ENCODE measurements around the gene SEPTIN5. TPM values are rescaled to one million over a fixed set of nuclear protein-coding genes. Genes with fewer than 3 reads are reported as not detected.

SEPTIN5 gene
- total RNA-seq, 1 experiment from 2014 or later, result 2.0 TPM

DNA sequence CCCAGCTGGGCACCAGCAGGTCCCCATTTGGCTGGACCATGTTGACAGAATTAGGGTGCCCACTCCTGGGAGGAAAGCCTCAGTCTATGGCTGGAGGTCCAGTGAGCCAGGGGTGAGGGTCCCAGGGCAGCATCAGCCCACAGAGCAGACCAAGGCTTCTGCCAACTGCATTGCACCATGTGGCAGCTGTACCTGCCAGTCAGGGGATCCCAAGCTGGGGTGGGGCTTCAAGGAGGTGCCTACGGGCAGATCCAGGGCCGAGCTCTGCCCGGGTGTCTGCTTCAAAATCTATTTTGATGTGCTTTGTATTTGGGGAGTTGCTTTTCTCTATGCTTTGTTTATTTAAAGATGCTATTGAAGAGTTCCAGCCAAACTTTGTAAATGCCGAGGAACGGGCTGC, 19.5 kb downstream of the SEPTIN5 start:
- no peak overlapping the region for H3K4me3 Mint-ChIP-seq (ENCODE audit: unreplicated experiment)
- no peaks in the 10 kb centered on the region for H3K4me1 Mint-ChIP-seq (ENCODE audit: insufficient read depth, unreplicated experiment)
- intact Hi-C loops (cut with micrococcal nuclease), result no loop called here
- no peaks in the 10 kb centered on the region for H3K9me3 Mint-ChIP-seq (ENCODE audit: unreplicated experiment)
- no peak overlapping the region for H3K27ac Mint-ChIP-seq (ENCODE audit: low read depth, unreplicated experiment)
- H3K27me3 Mint-ChIP-seq (ENCODE audit: insufficient read depth, unreplicated experiment), result no peaks in the 10 kb centered on the region
- no peak for DNase-seq (ENCODE audit: unreplicated experiment)
- POLR2A ChIA-PET, result interaction anchor here (0.6 kb wide), 1 partner anchor 76 kb away, joined by 3 read pairs; no protein-coding TSS in a partner anchor
- CTCF ChIA-PET, result interaction anchor here (0.6 to 0.8 kb wide), 3 partner anchors 17 to 214 kb away, joined by 3 to 4 read pairs (median 3); no protein-coding TSS in a partner anchor
- TF ChIP-seq, protein P1, sequence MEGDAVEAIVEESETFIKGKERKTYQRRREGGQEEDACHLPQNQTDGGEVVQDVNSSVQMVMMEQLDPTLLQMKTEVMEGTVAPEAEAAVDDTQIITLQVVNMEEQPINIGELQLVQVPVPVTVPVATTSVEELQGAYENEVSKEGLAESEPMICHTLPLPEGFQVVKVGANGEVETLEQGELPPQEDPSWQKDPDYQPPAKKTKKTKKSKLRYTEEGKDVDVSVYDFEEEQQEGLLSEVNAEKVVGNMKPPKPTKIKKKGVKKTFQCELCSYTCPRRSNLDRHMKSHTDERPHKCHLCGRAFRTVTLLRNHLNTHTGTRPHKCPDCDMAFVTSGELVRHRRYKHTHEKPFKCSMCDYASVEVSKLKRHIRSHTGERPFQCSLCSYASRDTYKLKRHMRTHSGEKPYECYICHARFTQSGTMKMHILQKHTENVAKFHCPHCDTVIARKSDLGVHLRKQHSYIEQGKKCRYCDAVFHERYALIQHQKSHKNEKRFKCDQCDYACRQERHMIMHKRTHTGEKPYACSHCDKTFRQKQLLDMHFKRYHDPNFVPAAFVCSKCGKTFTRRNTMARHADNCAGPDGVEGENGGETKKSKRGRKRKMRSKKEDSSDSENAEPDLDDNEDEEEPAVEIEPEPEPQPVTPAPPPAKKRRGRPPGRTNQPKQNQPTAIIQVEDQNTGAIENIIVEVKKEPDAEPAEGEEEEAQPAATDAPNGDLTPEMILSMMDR (IDR thresholded peaks at IDR 0.05; ENCODE audit: unreplicated experiment), result no peak
- H3K36me3 Mint-ChIP-seq (ENCODE audit: insufficient read depth, unreplicated experiment), result no peaks in the 10 kb centered on the region
- no TSS peak for BruUV-seq (replicated peaks)

DNA sequence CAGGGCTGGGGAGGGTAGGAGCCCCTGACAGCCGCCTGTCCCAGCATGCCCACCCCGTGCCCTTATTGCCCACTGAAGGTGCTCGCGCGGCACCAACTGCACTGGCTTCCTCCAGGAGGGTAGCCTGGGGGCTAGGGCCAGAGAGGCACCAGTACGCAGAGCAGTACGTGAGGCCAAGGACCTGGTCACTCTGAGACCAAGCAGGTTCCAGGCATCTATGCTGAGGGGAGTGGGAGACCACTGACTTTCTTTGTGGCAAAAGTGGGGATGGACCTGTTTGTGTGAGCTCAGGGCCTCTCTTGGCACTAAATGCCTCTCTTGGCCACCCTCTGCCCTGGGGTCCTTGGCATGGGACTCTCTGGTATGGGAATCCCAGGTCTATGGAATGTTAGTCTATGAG, 19.9 kb downstream of the SEPTIN5 start:
- BruUV-seq (replicated peaks), result no TSS peak
- ChIA-PET CTCF (interaction anchor here (0.6 to 0.8 kb wide), 3 partner anchors 16 to 214 kb away, joined by 3 to 4 read pairs (median 3); no protein-coding TSS in a partner anchor), POLR2A (interaction anchor here (0.6 kb wide), 1 partner anchor 75 kb away, joined by 3 read pairs; no protein-coding TSS in a partner anchor)
- intact Hi-C loops (cut with micrococcal nuclease), result no loop called here
- DNase-seq (ENCODE audit: unreplicated experiment), result no peak
- Mint-ChIP-seq H3K27me3 (ENCODE audit: insufficient read depth, unreplicated experiment) (no peaks in the 10 kb centered on the region), H3K4me1 (ENCODE audit: insufficient read depth, unreplicated experiment) (no peaks in the 10 kb centered on the region), H3K9me3 (ENCODE audit: unreplicated experiment) (no peaks in the 10 kb centered on the region), H3K4me3 (ENCODE audit: unreplicated experiment) (no peak overlapping the region), H3K27ac (ENCODE audit: low read depth, unreplicated experiment) (no peak overlapping the region), H3K36me3 (ENCODE audit: insufficient read depth, unreplicated experiment) (no peaks in the 10 kb centered on the region)
- TF ChIP-seq, protein P1 (IDR thresholded peaks at IDR 0.05; ENCODE audit: unreplicated experiment), result no peak

DNA sequence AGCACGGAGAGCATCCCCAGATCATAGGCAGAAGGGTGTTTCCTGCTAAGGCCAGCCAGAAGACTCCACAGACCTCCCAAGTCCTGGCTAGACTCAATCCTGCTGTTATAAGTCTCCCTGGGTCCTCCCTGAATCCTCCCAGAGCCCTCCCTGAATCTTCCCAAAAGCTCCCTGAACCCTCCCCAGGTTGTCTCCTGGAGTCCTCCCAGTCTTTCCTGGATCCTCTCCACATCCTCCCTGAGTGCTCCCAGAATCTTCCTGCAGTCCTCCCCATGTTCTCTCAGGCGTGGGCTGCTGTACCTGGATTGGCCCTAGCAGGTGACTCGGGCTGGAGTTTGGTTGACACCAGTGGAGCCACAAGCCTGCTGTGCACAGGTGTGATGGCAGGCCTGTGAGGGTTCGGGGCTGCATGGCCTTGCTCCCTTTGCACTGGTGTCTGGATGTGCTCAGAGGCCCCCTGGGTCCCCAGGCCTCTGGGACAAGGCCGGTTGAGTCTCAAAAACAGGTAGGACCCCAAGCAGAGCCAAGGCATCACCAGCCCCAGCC, 20.6 kb downstream of the SEPTIN5 start:
- Mint-ChIP-seq H3K9me3 (ENCODE audit: unreplicated experiment) (no peaks in the 10 kb centered on the region), H3K4me1 (ENCODE audit: insufficient read depth, unreplicated experiment) (no peaks in the 10 kb centered on the region), H3K27me3 (ENCODE audit: insufficient read depth, unreplicated experiment) (no peaks in the 10 kb centered on the region), H3K4me3 (ENCODE audit: unreplicated experiment) (no peak overlapping the region), H3K27ac (ENCODE audit: low read depth, unreplicated experiment) (no peak overlapping the region), H3K36me3 (ENCODE audit: insufficient read depth, unreplicated experiment) (no peaks in the 10 kb centered on the region)
- BruUV-seq (replicated peaks), result no TSS peak
- ChIA-PET CTCF (no interaction called here), POLR2A (no interaction called here)
- DNase-seq (ENCODE audit: unreplicated experiment), result no peak
- intact Hi-C loops (cut with micrococcal nuclease), result no loop called here
- TF ChIP-seq, protein P1 (IDR thresholded peaks at IDR 0.05; ENCODE audit: unreplicated experiment), result no peak

DNA sequence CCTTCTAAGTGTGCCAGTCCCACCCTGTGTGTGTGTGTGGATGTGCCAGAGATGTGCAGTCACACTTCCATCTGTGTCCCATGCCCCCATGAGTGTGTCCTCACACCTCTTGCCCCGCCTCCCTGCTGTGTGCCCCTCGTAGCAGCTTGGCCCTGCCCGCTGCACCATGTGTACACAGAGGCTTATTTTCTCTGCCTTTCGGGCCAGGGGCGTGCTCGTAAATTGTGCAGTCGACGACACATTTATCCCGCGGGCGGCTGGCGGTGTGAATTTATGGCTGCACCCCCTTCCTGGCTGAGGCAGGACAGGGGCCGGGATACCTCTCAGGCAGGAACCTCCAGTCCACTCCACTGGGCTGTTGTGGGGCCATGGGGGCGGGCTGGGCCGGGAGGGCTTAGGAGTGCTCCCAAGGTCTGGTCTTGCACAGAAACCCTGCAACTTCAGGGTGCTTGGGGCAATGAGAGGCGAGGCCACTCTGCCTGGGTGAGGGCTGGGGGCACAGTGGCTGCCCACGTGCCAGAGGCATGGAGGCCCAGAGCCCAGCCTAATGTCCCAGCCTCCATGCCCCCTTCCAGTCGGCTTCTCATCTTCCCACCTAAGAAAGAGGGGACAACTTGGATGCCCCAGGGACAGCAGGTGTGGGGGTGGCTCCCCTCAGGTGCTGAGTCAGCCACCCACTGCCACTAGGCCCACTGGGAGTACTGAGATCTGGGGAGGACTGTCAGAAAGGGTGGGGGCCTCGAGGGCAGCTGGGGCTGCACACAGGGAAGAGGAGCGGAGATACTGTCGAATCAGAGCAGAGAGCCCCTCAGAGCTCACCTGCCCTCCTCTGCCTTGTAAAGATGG, 21.6 kb downstream of the SEPTIN5 start:
- CTCF ChIA-PET, result no interaction called here
- DNase-seq (ENCODE audit: unreplicated experiment), result no peak
- no peaks in the 10 kb centered on the region for H3K36me3 Mint-ChIP-seq (ENCODE audit: insufficient read depth, unreplicated experiment)
- intact Hi-C loops (cut with micrococcal nuclease), result no loop called here
- BruUV-seq (replicated peaks), result no TSS peak
- TF ChIP-seq, protein P1 (IDR thresholded peaks at IDR 0.05; ENCODE audit: unreplicated experiment), result no peak
- POLR2A ChIA-PET, result no interaction called here
- H3K4me1 Mint-ChIP-seq (ENCODE audit: insufficient read depth, unreplicated experiment), result no peaks in the 10 kb centered on the region
- H3K27me3 Mint-ChIP-seq (ENCODE audit: insufficient read depth, unreplicated experiment), result no peaks in the 10 kb centered on the region
- H3K27ac Mint-ChIP-seq (ENCODE audit: low read depth, unreplicated experiment), result no peak overlapping the region
- H3K4me3 Mint-ChIP-seq (ENCODE audit: unreplicated experiment), result no peak overlapping the region
- H3K9me3 Mint-ChIP-seq (ENCODE audit: unreplicated experiment), result no peaks in the 10 kb centered on the region
